HCT116 (cell line): ENCODE results near the gene ZNF592. TPM values are rescaled to one million over a fixed set of nuclear protein-coding genes. Genes with fewer than 3 reads are reported as not detected.

Source experiments
- ATAC-seq: fragments of 200-7000 bp; cut with Tn5 transposase; 2 replicates; pipeline ENCODE4 v1.9.1; 2020; ENCODE audit warnings: mild to moderate bottlenecking, moderate library complexity
- BruUV-seq: library from RNA; stranded (reverse); fragments of 400-500 nt; replicated peaks from 2 replicates; lab custom pipeline; 2021; lab: Mats Ljungman, UMichigan
- CTCF ChIA-PET: fragments of 300-600 bp; sonication (Branson Sonifier 250); formaldehyde crosslinking; loops from one replicate; lab custom pipeline; 2021; ENCODE audit warnings: antibody characterized with exemption; lab: Charles Lee
- POLR2A ChIA-PET: fragments of 300-600, 350-600 bp; sonication (Branson Sonifier 250); formaldehyde crosslinking; loops from one replicate; lab custom pipeline; 2021; ENCODE audit warnings: antibody characterized with exemption; lab: Charles Lee
- RAD21 ChIA-PET, 2 experiments: fragments of 300-600 bp; sonication (Branson Sonifier 250); formaldehyde crosslinking; loops; one replicate each; lab custom pipeline; 2023; ENCODE audit warnings: low total read pairs in 2 of 2; ENCODE audit not compliant: uncharacterized antibody in 2 of 2, unreplicated experiment in 2 of 2, low non-redundant PET in 1 of 2; lab: Charles Lee
- DNase-seq: peaks from one replicate; pipeline ENCODE4 v3.0.0-alpha.2; 2010; ENCODE audit warnings: low read depth, low spot score
- H2AFZ ChIP-seq: fragments of 200-600 bp; shearing (Covaris generic), sonication (generic); 2 replicates; pipeline ENCODE4 v1.6.1; 2017; ENCODE audit warnings: low read depth, mixed run types, mixed read lengths, antibody characterized with exemption, low read length; ENCODE audit not compliant: poor library complexity, severe bottlenecking
- H3K27ac ChIP-seq: 2 replicates; pipeline ENCODE4 v1.5.1; 2012; ENCODE audit warnings: low read depth, low read length
- H3K27me3 ChIP-seq: fragments of 200-600 bp; sonication (generic); 2 replicates; pipeline ENCODE4 v1.6.1; 2016; ENCODE audit warnings: mixed run types, low read length, mixed read lengths; ENCODE audit not compliant: insufficient read depth
- H3K36me3 ChIP-seq, 2 experiments: fragments of 200-500 bp in 1 of 2; fragments of 200-600 bp in 1 of 2; sonication (Bioruptor generic) in 1 of 2; sonication (generic) in 1 of 2; 2 replicates each; pipeline versions ENCODE4 v1.5.1 to v1.6.1; 2014 to 2016; ENCODE audit warnings: low read length in 2 of 2, inconsistent platforms in 1 of 2, mixed read lengths in 1 of 2, mixed run types in 1 of 2; ENCODE audit not compliant: insufficient read depth in 2 of 2, control insufficient read depth in 1 of 2
- H3K4me1 ChIP-seq, 2 experiments: fragments of 200-600 bp in 1 of 2; sonication (generic) in 1 of 2; 2 replicates each; pipeline versions ENCODE4 v1.5.1 to v1.6.1; 2012 to 2017; ENCODE audit warnings: low read length in 2 of 2, inconsistent platforms in 1 of 2, mild to moderate bottlenecking in 1 of 2, mixed read lengths in 1 of 2, mixed run types in 1 of 2, moderate library complexity in 1 of 2; ENCODE audit not compliant: insufficient read depth in 2 of 2, control insufficient read depth in 1 of 2
- H3K4me2 ChIP-seq: fragments of 200-600 bp; sonication (generic); 2 replicates; pipeline ENCODE4 v1.6.1; 2017; ENCODE audit warnings: mixed run types, low read length, mixed read lengths
- H3K4me3 ChIP-seq, 2 experiments: fragments of 200-600 bp in 1 of 2; sonication (generic) in 1 of 2; replicated peaks in 1 of 2; 2 replicates each; pipeline ENCODE4 v1.5.1; 2011 to 2016; ENCODE audit warnings: low read length in 2 of 2, control low read depth in 1 of 2, low read depth in 1 of 2, mild to moderate bottlenecking in 1 of 2, mixed read lengths in 1 of 2, mixed run types in 1 of 2
- H3K79me2 ChIP-seq: fragments of 200-600 bp; sonication (generic); 2 replicates; pipeline ENCODE4 v1.6.1; 2017; ENCODE audit warnings: mild to moderate bottlenecking, mixed run types, low read length, moderate library complexity, mixed read lengths; ENCODE audit not compliant: insufficient read depth
- H3K9ac ChIP-seq: fragments of 200-600 bp; sonication (generic); 2 replicates; pipeline ENCODE4 v1.6.1; 2016; ENCODE audit warnings: low read length, mixed read lengths
- H3K9me2 ChIP-seq: fragments of 200-600 bp; sonication (generic), shearing (Covaris generic); 2 replicates; pipeline ENCODE4 v1.6.1; 2017; ENCODE audit warnings: mixed run types, mild to moderate bottlenecking, moderate library complexity; ENCODE audit not compliant: insufficient read depth
- H3K9me3 ChIP-seq, 2 experiments: fragments of 200-500 bp in 1 of 2; fragments of 200-600 bp in 1 of 2; sonication (Bioruptor generic) in 1 of 2; sonication (generic) in 1 of 2; 2 replicates each; pipeline ENCODE4 v1.6.1; 2014 to 2017; ENCODE audit warnings: low read length in 2 of 2, mixed read lengths in 2 of 2, inconsistent platforms in 1 of 2, low read depth in 1 of 2, mild to moderate bottlenecking in 1 of 2, mixed run types in 1 of 2, moderate library complexity in 1 of 2; ENCODE audit not compliant: control insufficient read depth in 1 of 2, insufficient read depth in 1 of 2
- H4K20me1 ChIP-seq: fragments of 200-600 bp; sonication (generic), shearing (Covaris generic); 2 replicates; pipeline ENCODE4 v1.6.1; 2017; ENCODE audit warnings: mixed run types, mild to moderate bottlenecking, moderate library complexity; ENCODE audit not compliant: insufficient read depth
- CBX3 ChIP-seq: IDR thresholded peaks from 2 replicates; pipeline ENCODE4 v1.6.1; 2012; ENCODE audit warnings: low read depth
- CTCF ChIP-seq, 3 experiments: fragments of 200-600 bp in 1 of 3; sonication (generic) in 1 of 3; IDR thresholded peaks in 2 of 3; conservative IDR thresholded peaks in 1 of 3; 2 replicates each; pipeline ENCODE4 v1.5.1; 2012 to 2017; ENCODE audit warnings: low read depth in 2 of 3, low read length in 2 of 3, antibody characterized with exemption in 1 of 3, borderline replicate concordance in 1 of 3, control low read depth in 1 of 3, mild to moderate bottlenecking in 1 of 3, mixed read lengths in 1 of 3, mixed run types in 1 of 3, moderate library complexity in 1 of 3; ENCODE audit not compliant: insufficient read depth in 1 of 3
- EGR1 ChIP-seq: IDR thresholded peaks from 2 replicates; pipeline ENCODE4 v1.6.1; 2012; ENCODE audit warnings: low read depth
- POLR2AphosphoS5 ChIP-seq: IDR thresholded peaks from 2 replicates; pipeline ENCODE4 v1.6.1; 2011; ENCODE audit warnings: mild to moderate bottlenecking, low read depth, low read length, moderate library complexity
- RAD21 ChIP-seq: IDR thresholded peaks from 2 replicates; pipeline ENCODE4 v1.6.1; 2012; ENCODE audit warnings: low read depth, mild to moderate bottlenecking
- REST ChIP-seq: IDR thresholded peaks from 2 replicates; pipeline ENCODE4 v1.6.1; 2012; ENCODE audit warnings: low read depth
- SIN3A ChIP-seq: IDR thresholded peaks from 2 replicates; pipeline ENCODE4 v1.6.1; 2012; ENCODE audit warnings: low read depth
- SP1 ChIP-seq: IDR thresholded peaks from 2 replicates; pipeline ENCODE4 v1.6.1; 2012; ENCODE audit warnings: low read depth
- TCF7L2 ChIP-seq: IDR thresholded peaks from 2 replicates; pipeline ENCODE4 v1.7.0; 2011; ENCODE audit warnings: borderline replicate concordance, inconsistent platforms; ENCODE audit not compliant: insufficient read depth, insufficient read length; ENCODE audit errors: extremely low read depth
- ZFX ChIP-seq: fragments of 450-650 bp; IDR thresholded peaks from 2 replicates; pipeline ENCODE4 v1.6.1; 2017
- intact Hi-C: fragments of 100-400 bp; cut with micrococcal nuclease; formaldehyde crosslinking; loops from 2 replicates; pipeline ENCODE4 v1.10.0; 2022
- total RNA-seq: library from RNA; stranded (reverse); gene quantifications from one replicate; pipeline ENCODE4 v1.2.1, GENCODE V29; 2021; ENCODE audit not compliant: unreplicated experiment

Gene ZNF592
- total RNA-seq, 1 experiment from 2014 or later, result 26.4 TPM

DNA sequence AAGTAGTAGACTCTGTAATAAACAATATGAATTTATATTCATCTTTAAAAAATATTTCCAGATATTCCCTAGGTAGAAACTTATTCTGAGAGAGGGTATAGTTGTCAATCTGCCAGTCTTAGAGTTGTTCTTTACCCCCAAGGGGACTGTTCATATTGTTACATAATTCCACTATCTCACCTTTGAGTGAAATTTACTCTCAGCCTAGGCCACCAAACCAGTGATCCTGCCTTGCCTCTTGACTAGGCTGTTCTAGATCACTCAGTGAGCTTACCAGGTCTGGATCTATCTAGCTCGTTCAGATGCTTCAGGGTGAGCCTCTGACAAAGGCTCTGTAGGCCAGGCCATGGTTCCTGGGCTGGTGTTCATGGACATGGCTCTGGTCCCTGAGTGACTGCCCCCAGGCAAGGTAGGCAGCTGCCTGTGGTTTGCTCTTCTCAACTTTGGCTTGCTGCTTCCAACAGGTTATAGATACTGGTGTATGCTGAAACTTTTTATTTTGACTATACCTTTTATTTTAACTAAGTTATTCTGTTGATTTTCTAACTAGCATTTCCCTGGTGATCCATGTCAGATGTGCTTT, 27.6 kb downstream of the ZNF592 start:
- H3K4me3 ChIP-seq, result no peak overlapping the region
- TF ChIP-seq CBX3 (no peak), EGR1 (no peak), RAD21 (no peak), POLR2AphosphoS5 (no peak), SIN3A (no peak), ZFX (no peak), SP1 (no peak), CTCF (IDR thresholded peaks at IDR 0.05 in 2 of 3, conservative IDR thresholded peaks at IDR 0.05 in 1 of 3; ENCODE audit: borderline replicate concordance in 1 of 3, insufficient read depth in 1 of 3, low read depth in 2 of 3, low read length in 2 of 3) (no peak), REST (no peak), TCF7L2 (no peak)
- TF ChIP-seq, all 23 proteins: peak for 0
- Histone ChIP-seq H3K4me2 (no peak overlapping the region), H3K27ac (no peak overlapping the region), H3K9ac (no peak overlapping the region), H2AFZ (no peak overlapping the region), H4K20me1 (peaks cover 6% of the 10 kb centered on the region; the same call in 1 of the 2 replicates), H3K9me2 (no peaks in the 10 kb centered on the region), H3K4me1 (no peaks in the 10 kb centered on the region), H3K9me3 (no peaks in the 10 kb centered on the region), H3K27me3 (no peaks in the 10 kb centered on the region), H3K36me3 (peaks cover 2 to 3% of the 10 kb centered on the region in 2 experiments; a peak in 2 of 4 replicates), H3K79me2 (peaks cover 63% of the 10 kb centered on the region)
- no peak for DNase-seq
- RAD21 ChIA-PET, result no interaction called here
- intact Hi-C loops, result loop anchor here (10.0 kb wide), 1 partner anchor 121 kb away; the partner anchor contains the start of genes NMB and WDR73
- CTCF ChIA-PET, result no interaction called here
- no TSS peak for BruUV-seq
- ATAC-seq, result no peak
- POLR2A ChIA-PET, result no interaction called here
